HUDEP-2 (cell line): ENCODE results near the gene CSTPP1.
"Not testable (repeated sequence)": the region's sequence is repeated elsewhere in the genome, so short reads cannot be mapped to it uniquely, and the experiment has no call there.

Experiments
- DNase-seq, 76 experiments: peaks; one replicate each; lab custom pipeline; 2025; ENCODE audit not compliant: unreplicated experiment in 76 of 76; lab: John Stamatoyannopoulos, UW

CSTPP1 gene

DNA sequence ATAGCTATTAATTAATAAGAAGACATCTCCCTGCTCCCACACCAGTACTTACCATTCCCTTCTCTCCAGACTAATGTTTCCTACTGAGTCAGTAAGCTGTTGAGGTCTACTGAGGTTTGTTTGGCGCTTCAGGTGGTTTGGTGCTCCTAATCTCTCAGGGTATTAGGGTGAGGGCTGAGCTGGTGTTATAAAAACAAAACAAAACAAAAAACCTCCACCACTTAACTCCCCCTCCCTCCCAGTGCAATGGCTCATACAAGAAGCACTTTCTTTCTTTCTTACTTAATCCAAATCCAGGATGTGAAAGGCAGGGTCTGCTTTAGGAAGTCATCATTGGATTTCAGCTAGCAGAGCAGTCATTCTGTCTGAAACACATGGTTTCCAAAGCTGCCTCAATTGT lies 15.3 kb downstream of the CSTPP1 start:
- no peak for DNase-seq

GRCh38 chr11:46952553-46952952 lies 16.0 kb downstream of the CSTPP1 start:
- DNase-seq = no peak

DNA sequence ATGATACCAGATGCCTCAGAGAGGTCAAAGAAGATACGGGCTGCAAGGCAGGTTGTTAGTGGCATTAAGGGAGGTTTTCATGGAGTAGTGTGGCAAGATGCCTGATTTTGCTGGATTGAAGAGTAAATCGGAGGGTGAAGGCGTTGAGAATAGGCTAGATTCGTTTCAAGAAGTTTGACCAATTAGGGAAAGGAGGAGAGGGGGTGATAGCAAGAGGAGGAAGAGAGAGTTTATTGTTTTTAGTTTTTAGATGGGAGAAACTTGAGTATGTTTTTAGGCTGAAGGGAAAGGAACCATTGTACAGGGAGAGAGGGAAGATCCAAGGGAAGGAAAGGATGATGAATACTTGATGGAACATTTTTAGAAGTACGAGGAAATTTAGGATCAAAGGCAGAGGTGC lies 16.5 kb downstream of the CSTPP1 start:
- DNase-seq = no peak

GRCh38 chr11:46958777-46959176 lies 22.2 kb downstream of the CSTPP1 start:
- DNase-seq = no peak

DNA sequence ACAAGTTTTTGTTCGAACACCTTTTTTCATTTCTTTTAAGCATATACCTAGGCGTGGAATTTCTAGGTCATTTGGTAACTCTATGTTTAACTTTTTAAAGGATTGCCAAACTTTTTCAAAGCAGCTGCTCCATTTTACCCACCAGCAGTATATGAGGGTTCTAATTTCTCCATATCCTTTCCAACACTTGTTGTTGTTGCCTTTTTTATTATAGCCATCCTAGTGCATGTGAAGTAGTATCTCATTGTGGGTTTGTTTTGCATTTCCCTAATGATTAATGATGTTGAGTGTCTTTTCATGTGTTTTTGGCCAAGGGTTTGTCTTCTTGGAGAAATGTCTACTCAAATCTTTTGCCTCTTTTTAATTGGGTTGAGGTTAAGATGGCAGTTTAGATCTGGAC lies 24.5 kb downstream of the CSTPP1 start:
- DNase-seq = no peak

DNA sequence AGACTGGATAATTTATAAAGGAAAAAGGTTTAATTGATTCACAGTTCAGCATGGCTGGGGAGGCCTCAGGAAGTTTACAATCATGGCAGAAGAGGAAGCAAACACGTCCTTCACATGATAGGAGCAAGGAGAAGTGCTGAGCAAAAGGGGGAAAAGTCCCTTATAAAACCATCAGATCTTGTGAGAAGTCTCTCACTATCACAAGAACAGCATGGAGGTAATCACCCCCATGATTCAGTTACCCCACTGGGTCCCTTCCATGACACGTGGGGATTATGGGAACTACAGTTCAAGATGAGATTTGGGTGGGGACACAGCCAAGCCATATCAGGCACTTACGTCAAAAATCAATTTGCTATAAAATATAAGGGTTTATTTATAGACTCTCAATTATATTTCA lies 25.3 kb downstream of the CSTPP1 start:
- DNase-seq = not testable (repeated sequence)

DNA sequence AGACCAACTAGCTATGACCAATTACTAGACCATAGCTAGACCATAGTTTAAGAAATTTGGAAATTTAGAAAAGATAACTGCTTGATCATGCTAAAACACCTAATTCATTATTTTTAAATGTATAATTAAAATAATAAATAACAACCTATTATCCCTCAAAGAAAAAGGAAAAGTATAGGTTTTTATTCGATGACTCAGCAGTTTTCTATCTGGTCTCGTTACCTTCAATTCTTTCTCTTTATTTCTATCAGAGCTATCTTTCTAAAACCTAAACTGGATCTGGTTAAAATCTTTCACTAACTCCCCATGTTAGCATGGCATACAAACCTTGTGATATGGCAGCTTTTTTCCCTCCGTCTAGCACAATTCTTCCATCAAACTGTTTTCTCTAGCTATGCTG lies 27.3 kb downstream of the CSTPP1 start:
- no peak for DNase-seq

DNA sequence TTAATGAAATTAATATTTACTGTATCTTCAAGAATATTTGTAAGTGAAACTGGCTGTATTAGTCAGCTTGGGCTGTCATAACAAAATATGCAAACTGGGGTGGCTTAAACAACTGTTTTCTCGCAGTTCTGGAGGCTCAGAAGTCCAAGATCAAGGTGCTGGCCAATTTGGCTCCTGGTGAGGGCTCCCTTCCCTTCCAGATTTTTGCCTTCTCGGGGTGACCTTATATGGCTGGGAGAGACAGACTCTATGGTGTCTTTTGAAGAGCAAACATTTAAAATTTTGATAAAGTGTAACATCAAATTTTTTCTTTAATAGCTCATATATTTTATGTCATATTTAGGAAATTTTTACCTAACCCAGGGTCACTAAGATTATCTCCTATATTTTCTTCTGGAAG lies 30.2 kb downstream of the CSTPP1 start:
- DNase-seq = no peak

DNA sequence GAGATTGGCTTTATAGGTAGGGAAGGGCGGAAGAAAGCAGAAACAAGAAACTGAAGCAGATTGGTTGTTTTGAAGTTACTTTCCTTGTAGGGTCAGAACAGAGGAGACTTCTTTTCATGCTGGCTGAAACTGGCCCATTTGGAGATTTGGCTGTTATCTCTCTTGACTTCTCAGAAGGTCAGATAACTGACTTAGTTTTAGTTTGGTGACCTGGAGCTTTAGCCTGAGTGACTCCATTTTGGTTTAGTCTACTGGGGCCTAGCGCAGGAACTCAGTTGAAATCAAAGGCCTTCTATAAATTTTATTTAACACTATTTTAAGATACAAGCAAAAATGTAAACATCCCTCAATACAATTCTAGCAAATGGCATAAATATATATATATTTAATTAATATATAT lies 31.4 kb downstream of the CSTPP1 start:
- DNase-seq = no peak

DNA sequence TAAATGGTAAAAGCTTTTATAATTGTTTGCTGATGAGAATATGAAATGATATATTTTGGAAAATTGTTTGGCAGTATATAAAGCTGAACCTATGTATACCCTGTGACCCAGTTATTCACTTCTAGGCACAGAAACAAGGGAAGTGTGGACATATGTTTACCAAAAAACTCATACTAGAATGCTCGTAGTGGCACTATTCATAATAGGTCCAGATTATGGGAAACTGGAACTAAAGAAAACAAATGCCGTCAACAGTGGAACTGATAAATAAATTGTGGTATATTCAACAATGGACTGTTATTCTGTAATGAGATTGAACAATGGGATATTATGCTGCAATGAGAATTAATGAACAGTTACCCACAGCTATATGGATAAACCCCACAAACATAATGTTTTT lies 32.8 kb downstream of the CSTPP1 start:
- no peak for DNase-seq

DNA sequence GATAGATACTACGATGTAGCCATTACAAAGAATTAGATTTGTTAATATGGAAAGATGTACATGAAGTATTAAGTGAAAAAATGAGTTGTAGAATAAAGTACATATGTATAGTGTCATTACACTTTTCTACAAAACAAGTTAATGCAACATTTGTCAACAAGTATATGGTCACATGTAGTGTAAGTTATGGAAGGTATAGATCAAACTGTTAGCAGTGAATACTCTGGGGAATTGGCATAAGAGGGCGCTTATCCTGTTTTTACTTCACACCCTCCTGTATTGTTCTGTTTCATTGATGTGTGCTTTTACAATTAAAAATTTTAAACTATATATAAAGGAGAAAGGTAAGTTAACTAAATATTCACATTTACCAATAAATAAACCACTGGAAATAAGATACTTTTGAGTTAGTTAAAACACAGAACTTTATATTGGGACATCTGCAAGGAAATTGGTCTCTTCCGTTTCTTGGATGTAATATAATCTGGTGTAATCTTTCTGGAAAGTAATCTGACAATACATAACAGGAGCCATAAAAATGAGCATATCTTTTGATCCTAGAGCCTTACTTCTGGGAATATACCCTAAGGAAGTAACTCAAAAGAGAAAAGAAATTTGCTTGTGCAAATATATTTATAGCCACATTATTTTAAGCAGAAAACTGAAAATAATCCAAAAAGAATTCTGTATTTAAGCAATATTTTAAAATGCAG lies 34.5 kb downstream of the CSTPP1 start:
- DNase-seq = no peak

DNA sequence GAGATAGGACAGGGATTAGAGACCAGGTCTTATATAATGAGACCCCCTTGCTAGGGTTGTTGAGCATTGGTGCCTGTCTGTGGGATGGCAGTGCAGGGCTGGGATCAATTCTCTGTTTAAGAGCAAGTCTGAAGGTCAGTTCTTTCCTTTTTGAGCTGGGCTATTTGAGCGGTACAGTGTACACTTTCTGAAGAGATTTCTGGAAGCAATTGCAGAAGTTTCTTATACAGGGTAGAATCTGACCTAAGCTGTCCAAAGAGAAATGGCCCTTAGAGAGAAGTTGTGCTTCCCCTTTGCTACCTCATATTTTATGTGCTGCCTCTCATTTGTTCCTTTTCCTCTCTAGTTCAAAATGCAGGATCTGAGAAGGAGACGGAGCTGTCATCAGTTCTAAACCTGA lies 35.8 kb downstream of the CSTPP1 start:
- DNase-seq = no peak

DNA sequence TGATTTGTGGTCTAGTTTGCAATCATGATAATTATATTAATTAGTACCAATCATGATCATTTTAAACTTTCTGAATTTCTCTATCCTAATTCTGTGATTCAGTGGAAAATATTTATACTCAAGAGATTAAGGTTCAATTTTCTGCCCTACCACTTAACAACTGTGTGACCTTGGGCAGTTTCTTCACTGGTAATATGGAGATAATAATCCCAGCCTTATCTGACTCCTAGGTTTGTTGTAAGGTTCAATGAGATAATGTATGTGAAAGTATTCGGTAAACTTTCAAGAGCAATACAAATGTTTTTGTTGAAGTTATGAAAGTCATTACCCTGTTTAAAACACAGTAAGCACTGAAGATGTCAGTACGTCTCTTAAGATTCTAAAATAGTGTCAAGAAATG lies 36.3 kb downstream of the CSTPP1 start:
- peak in 24 of 76 experiments; percentile 8 to 81 (median 42) for DNase-seq

GRCh38 chr11:46976182-46976854 lies 39.8 kb downstream of the CSTPP1 start:
- DNase-seq = no peak

DNA sequence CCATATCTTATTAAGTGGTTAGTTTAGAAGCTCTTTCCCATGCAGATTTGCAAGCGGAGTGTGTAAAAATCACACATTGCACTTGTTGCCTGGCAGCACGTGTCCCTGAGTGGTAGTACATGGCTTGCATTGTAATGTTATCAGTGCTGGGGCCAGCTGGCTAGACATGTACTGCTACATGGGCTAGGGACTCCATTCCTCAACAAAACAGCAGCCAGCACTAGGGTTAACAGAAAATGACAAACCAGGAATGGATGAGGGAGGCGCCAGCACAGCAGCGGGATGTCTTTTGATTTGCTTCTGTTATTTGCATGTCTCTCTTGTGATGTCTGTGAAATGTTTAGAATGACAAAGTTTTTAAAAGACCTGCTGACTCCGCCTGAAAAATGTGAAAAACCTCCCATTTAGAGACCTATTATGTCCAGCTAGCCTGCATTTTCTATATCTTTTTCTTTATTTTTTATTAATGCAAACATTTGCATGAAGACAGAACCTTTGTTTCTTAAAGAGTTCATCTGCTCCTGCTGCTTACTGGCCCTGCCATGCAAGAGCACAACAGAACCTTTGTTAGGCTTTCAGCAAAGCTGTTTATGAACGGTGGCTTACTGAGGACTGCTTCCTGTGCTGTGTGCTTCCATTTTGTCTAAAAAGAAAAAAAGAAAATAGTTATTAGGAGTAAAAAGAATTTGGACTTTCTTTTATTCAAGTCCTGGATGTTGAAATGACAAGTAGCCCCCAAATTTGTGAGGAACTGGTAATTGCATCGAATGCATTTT lies 40.7 kb downstream of the CSTPP1 start:
- no peak for DNase-seq

- peak in 4 of 76 experiments; percentile 20 to 49 (median 26) for DNase-seq
Measured at GRCh38 chr11:46978005-46978491, 41.5 kb downstream of the CSTPP1 start.

GRCh38 chr11:46979358-46979757 lies 42.8 kb downstream of the CSTPP1 start:
- no peak for DNase-seq

DNA sequence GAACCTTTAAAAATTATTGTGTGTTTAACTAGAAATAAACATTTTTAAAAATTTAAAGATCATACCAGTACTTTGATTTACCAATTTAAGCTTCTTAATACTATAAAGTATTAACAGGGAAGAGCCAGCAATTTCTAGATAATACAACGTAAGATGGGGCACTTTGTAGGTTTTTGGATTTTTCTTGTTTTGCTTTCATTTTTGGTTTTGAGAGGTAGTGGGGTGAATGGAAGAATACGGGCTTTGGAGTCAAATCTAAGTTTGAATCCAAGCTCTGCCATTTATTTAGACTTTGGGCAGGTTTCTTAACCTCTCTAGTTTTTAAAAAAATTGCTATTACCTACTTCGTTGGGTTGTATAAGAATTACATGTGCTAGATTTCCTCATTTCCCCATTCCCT lies 44.9 kb downstream of the CSTPP1 start:
- DNase-seq = no peak

DNA sequence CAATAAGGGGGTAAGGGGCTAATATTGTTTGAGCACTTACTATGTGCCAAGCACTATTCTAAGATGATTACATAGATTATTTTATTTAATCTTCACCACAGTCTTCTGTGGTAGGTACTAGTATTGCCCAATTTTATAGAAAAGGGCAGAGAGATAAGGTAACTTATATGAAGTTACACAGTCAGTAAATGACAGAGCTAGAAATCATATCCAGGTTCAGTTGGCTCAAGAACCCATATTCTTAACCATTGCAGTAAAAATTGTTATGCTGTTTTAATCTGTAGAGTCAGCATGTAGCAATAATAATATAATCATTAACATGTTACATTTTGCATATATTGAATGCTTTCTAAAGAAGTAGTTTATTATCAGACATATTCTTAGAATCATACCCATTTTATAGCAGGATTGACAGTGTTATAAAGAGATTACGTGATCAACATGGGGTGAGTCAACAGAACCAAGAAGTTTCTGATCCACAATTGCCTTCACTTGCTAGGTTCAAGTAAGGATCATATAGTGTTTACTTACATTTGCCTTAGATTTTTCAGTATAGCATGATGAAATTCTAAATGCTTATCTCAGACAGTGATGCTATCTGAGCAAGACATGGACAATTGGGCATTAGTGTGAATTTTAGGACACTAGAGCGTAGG lies 46.4 kb downstream of the CSTPP1 start:
- DNase-seq = no peak

GRCh38 chr11:46983598-46983997 lies 47.0 kb downstream of the CSTPP1 start:
- DNase-seq = no peak

- no peak for DNase-seq
Measured at GRCh38 chr11:46984548-46984947, 48.0 kb downstream of the CSTPP1 start.
